Spleen (tissue), 11 donors: ENCODE results near the gene NOS1AP. TPM values are rescaled to one million over a fixed set of nuclear protein-coding genes. Genes with fewer than 3 reads are reported as not detected.

Experiments
- DNase-seq: peaks from one replicate; pipeline ENCODE4 v3.0.0-alpha.2; 2020
- H3K27ac ChIP-seq, 8 donors: fragments of 200-600 bp; sonication (generic) in 7 of 8; 1 replicate in 4 of 8; 2 replicates in 4 of 8; pipeline versions ENCODE4 v1.5.0 to v1.8.0; 2016 to 2021; ENCODE audit warnings: inconsistent platforms in 4 of 8, mild to moderate bottlenecking in 4 of 8, moderate library complexity in 1 of 8
- H3K27me3 ChIP-seq, 7 donors: fragments of 200-600 bp; sonication (generic) in 6 of 7; replicated peaks in 1 of 7; 1 replicate in 4 of 7; 2 replicates in 3 of 7; pipeline versions ENCODE4 v1.5.0 to v1.8.0; 2016 to 2021; ENCODE audit warnings: inconsistent platforms in 3 of 7, mild to moderate bottlenecking in 1 of 7
- H3K36me3 ChIP-seq, 6 donors: fragments of 200-600 bp; sonication (generic) in 5 of 6; 1 replicate in 4 of 6; 2 replicates in 2 of 6; pipeline versions ENCODE4 v1.5.0 to v1.8.0; 2016 to 2021; ENCODE audit warnings: inconsistent platforms in 2 of 6
- H3K4me1 ChIP-seq, 6 donors: fragments of 200-600 bp; sonication (generic) in 5 of 6; 1 replicate in 3 of 6; 2 replicates in 3 of 6; pipeline versions ENCODE4 v1.5.0 to v1.8.0; 2016 to 2021; ENCODE audit warnings: inconsistent platforms in 3 of 6
- H3K4me3 ChIP-seq, 8 donors: fragments of 200-600 bp; sonication (generic) in 7 of 8; 1 replicate in 4 of 8; 2 replicates in 4 of 8; pipeline versions ENCODE4 v1.5.0 to v1.8.0; 2016 to 2021; ENCODE audit warnings: inconsistent platforms in 4 of 8, mild to moderate bottlenecking in 4 of 8, moderate library complexity in 2 of 8
- H3K9me3 ChIP-seq, 8 donors: fragments of 200-600 bp; sonication (generic) in 7 of 8; 1 replicate in 4 of 8; 2 replicates in 4 of 8; pipeline versions ENCODE4 v1.5.0 to v1.8.0; 2016 to 2021; ENCODE audit warnings: inconsistent platforms in 4 of 8
- CTCF ChIP-seq, 11 experiments: fragments of 200-600 bp in 7 of 11; fragments of 450-650 bp in 4 of 11; sonication (generic) in 4 of 11; IDR thresholded peaks in 8 of 11; conservative IDR thresholded peaks in 3 of 11; 1 replicate in 7 of 11; 2 replicates in 4 of 11; pipeline versions ENCODE4 v1.4.0 to v1.8.0; 2016 to 2021; ENCODE audit warnings: antibody characterized with exemption in 11 of 11, inconsistent platforms in 4 of 11, mild to moderate bottlenecking in 1 of 11
- POLR2A ChIP-seq, 3 donors: fragments of 450-650 bp; IDR thresholded peaks; one replicate each; pipeline ENCODE4 v1.5.1; 2017; ENCODE audit warnings: antibody characterized with exemption in 3 of 3, mild to moderate bottlenecking in 1 of 3
- POLR2AphosphoS5 ChIP-seq, 3 donors: sonication (generic); formaldehyde crosslinking; IDR thresholded peaks; one replicate each; pipeline ENCODE4 v1.5.1; 2017; ENCODE audit warnings: antibody characterized with exemption in 3 of 3
- WGBS, 5 donors: extraction: QIAGEN DNeasy Blood & Tissue Kit in 3 of 5; methylation state at CpG; one replicate each; pipeline versions ENCODE4 v1.1.5 to v1.1.7; 2013 to 2018; 5-methylcytosine and 5-hydroxymethylcytosine counted together
- intact Hi-C: fragments of 100-400 bp; cut with DNase I; formaldehyde crosslinking; loops from one replicate; pipeline ENCODE4 v1.15.0; 2023; ENCODE audit warnings: low total_unique reads
- polyA plus RNA-seq, 3 donors: library from polyadenylated mRNA; stranded (reverse); fragments of 200-250 nt; gene quantifications; one replicate each; pipeline ENCODE4 v1.2.1, GENCODE V29; 2013
- total RNA-seq, 7 donors: library from RNA; depleted of rRNA in 3 of 7; stranded (reverse); fragments of >200 nt in 3 of 7; fragmentation: NEBNext Ultra II Directional in 4 of 7; extraction: Animal tissue kit (Norgen Biotek cat#: 25700) in 4 of 7; gene quantifications; one replicate each; pipeline versions ENCODE4 v1.1.0 to v1.2.1, GENCODE V29; 2016 to 2021
- donor health status: healthy with polysubstance abuse.
- donor health status: DM: no; HTN: no; CAD: no; lungs with moderate emphysema.
- donor health status: DM: no; HTN: no; CAD: no.
- donor health status: Bipolar disorder and iron deficiency.
- donor health status: healthy.
- donor health status: DM: no; HTN: no; CAD: no.
- donor health status: DM: yes; HTN: yes; CAD: no.

Gene NOS1AP
- total and polyA plus RNA-seq, 10 donors: 0.16 to 1.7 (median 0.60) TPM; not detected in 2

DNA sequence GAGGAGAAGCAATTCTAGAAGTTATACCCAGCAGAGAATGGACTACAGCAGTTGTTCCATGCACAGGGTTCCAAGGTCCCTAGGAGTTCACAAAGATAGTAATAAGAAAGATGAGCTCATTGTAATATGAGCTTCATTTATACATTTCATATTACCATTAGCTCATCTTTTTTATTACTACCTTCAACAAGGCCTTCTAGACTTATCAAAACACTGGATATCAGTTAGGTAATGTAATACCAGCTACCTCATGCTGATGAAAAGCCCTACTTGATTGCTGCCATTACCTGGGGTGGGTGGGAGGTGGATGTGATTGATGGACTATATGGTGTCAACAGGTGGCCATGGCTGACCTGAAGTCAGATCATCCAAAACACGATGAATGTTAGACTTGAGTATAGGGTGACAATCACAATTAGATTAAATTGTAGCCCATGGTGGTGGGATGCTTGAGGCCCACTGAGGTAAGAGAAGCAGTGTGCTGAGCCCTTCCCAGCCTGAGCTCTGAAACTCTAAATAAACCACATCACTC lies 273.0 kb downstream of the NOS1AP start:
- intact Hi-C loops: no loop called here
- no peak for DNase-seq
- Histone ChIP-seq H3K4me3 (no peak overlapping the region), H3K9me3 (no peaks in the 10 kb centered on the region), H3K36me3 (no peaks in the 10 kb centered on the region), H3K4me1 (no peaks in the 10 kb centered on the region), H3K27me3 (peaks cover 0 to 4% (median 0%) of the 10 kb centered on the region in 7 donors), H3K27ac (no peak overlapping the region)
- no peak for TF ChIP-seq CTCF (IDR thresholded peaks at IDR 0.05 in 8 of 11, conservative IDR thresholded peaks at IDR 0.05 in 3 of 11)
- no peak for TF ChIP-seq POLR2A (IDR thresholded peaks at IDR 0.05)
- TF ChIP-seq POLR2AphosphoS5 (IDR thresholded peaks at IDR 0.05): no peak
- 87 to 100% (median 95%) methylated on average over 1 of the region's 1 CpG for WGBS, 5 donors

DNA sequence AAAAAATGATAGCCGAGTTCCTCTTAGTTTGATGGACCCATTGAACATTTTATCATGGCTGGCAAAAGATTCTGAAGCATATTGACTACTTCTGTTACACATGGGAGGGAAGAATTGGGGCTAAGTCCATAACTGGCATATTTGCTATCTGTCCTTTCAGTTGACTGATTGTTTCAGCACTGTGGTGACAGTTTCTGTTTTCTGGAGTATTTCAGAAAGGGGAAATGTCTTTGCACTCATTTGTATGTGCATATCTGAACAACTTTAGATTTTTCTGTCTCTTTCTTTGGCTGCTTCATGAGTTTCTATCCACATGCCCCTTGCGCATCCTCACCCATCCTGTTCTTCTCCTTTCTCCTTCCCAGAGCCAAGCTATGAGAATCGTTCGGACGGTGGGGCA lies 274.0 kb downstream of the NOS1AP start:
- 67 to 89% (median 72%) methylated on average over 5 of the region's 5 CpGs for whole genome bisulfite sequencing, 5 donors
- no peaks in the 10 kb centered on the region for H3K4me1 ChIP-seq
- no peaks in the 10 kb centered on the region for H3K9me3 ChIP-seq
- H3K27ac ChIP-seq: no peak overlapping the region
- intact Hi-C loops: no loop called here
- peaks cover 0 to 4% (median 0%) of the 10 kb centered on the region in 7 donors for H3K27me3 ChIP-seq
- no peak for TF ChIP-seq POLR2A (IDR thresholded peaks at IDR 0.05)
- TF ChIP-seq CTCF (IDR thresholded peaks at IDR 0.05 in 8 of 11, conservative IDR thresholded peaks at IDR 0.05 in 3 of 11): no peak
- TF ChIP-seq POLR2AphosphoS5 (IDR thresholded peaks at IDR 0.05): no peak
- H3K4me3 ChIP-seq: no peak overlapping the region
- H3K36me3 ChIP-seq: no peaks in the 10 kb centered on the region
- no peak for DNase-seq

- Histone ChIP-seq H3K36me3 (no peaks in the 10 kb centered on the region), H3K4me3 (no peak overlapping the region), H3K9me3 (no peaks in the 10 kb centered on the region), H3K27ac (no peak overlapping the region), H3K4me1 (no peaks in the 10 kb centered on the region), H3K27me3 (no peaks in the 10 kb centered on the region)
- intact Hi-C loops: no loop called here
- DNase-seq: no peak
- TF ChIP-seq POLR2A (IDR thresholded peaks at IDR 0.05) (no peak), POLR2AphosphoS5 (IDR thresholded peaks at IDR 0.05) (no peak), CTCF (IDR thresholded peaks at IDR 0.05 in 8 of 11, conservative IDR thresholded peaks at IDR 0.05 in 3 of 11) (no peak)
- WGBS, 5 donors: 62 to 67% (median 64%) methylated on average over 3 of the region's 3 CpGs
Measured at GRCh38 chr1:162347281-162347680, 277.8 kb downstream of the NOS1AP start.

- H3K27me3 ChIP-seq: no peaks in the 10 kb centered on the region
- TF ChIP-seq POLR2AphosphoS5 (IDR thresholded peaks at IDR 0.05) (no peak), POLR2A (IDR thresholded peaks at IDR 0.05) (no peak)
- no peak overlapping the region for H3K4me3 ChIP-seq
- intact Hi-C loops: no loop called here
- no peaks in the 10 kb centered on the region for H3K9me3 ChIP-seq
- no peaks in the 10 kb centered on the region for H3K4me1 ChIP-seq
- no peak overlapping the region for H3K27ac ChIP-seq
- H3K36me3 ChIP-seq: no peaks in the 10 kb centered on the region
- WGBS, 5 donors: 63 to 72% (median 67%) methylated on average over 11 of the region's 11 CpGs
- no peak for DNase-seq
Measured at GRCh38 chr1:162349635-162350330, 280.3 kb downstream of the NOS1AP start.
